HEK293 (cell line): ENCODE results near the gene GGA1.

ENCODE experiments used
- CTCF ChIA-PET: fragments of 350-600 bp; formaldehyde crosslinking; extraction: SDS; loops from one replicate; lab custom pipeline; 2021; ENCODE audit warnings: antibody characterized with exemption; lab: Yijun Ruan, JAX
- POLR2A ChIA-PET: fragments of 300-600 bp; formaldehyde crosslinking; extraction: SDS; loops from one replicate; lab custom pipeline; 2020; ENCODE audit warnings: antibody characterized with exemption, inconsistent platforms; lab: Yijun Ruan, JAX
- H3K27ac ChIP-seq: fragments of 200-500 bp; sonication (Bioruptor generic); 2 replicates; pipeline ENCODE4 v1.5.1; 2014; ENCODE audit warnings: low read depth, low read length, control low read depth, inconsistent platforms; ENCODE audit errors: extremely low read depth
- H3K36me3 ChIP-seq, 2 experiments: fragments of 200-500 bp in 1 of 2; sonication (Bioruptor generic) in 1 of 2; 1 replicate in 1 of 2; 2 replicates in 1 of 2; pipeline ENCODE4 v1.5.1; 2014 to 2017; ENCODE audit warnings: inconsistent platforms in 2 of 2, low read length in 2 of 2; ENCODE audit not compliant: control insufficient read depth in 2 of 2, insufficient read depth in 1 of 2
- H3K4me1 ChIP-seq: fragments of 200-500 bp; sonication (Bioruptor generic); 2 replicates; pipeline ENCODE4 v1.5.1; 2014; ENCODE audit warnings: mild to moderate bottlenecking, low read length, inconsistent platforms; ENCODE audit not compliant: control insufficient read depth, insufficient read depth
- H3K4me3 ChIP-seq: 2 replicates; pipeline ENCODE4 v1.5.1; 2011; ENCODE audit warnings: low read depth, mild to moderate bottlenecking, control low read depth, low read length, moderate library complexity
- H3K9me3 ChIP-seq: fragments of 200-500 bp; sonication (Bioruptor generic); 2 replicates; pipeline ENCODE4 v1.5.1; 2014; ENCODE audit warnings: low read depth, low read length, inconsistent platforms; ENCODE audit not compliant: control insufficient read depth, insufficient read depth
- GLIS1 ChIP-seq: fragments of 450-650 bp; formaldehyde crosslinking; IDR thresholded peaks from 2 replicates; pipeline ENCODE4 v1.5.1; 2016; ENCODE audit warnings: missing biosample characterization, missing genetic modification characterization
- GLIS2 ChIP-seq: fragments of 450-650 bp; formaldehyde crosslinking; IDR thresholded peaks from 2 replicates; pipeline ENCODE4 v1.5.1; 2016; ENCODE audit warnings: missing biosample characterization, missing genetic modification characterization
- KLF1 ChIP-seq: fragments of 450-650 bp; formaldehyde crosslinking; IDR thresholded peaks from 2 replicates; pipeline ENCODE4 v1.5.1; 2016; ENCODE audit warnings: missing biosample characterization, missing genetic modification characterization
- OVOL3 ChIP-seq: fragments of 450-650 bp; formaldehyde crosslinking; IDR thresholded peaks from 2 replicates; pipeline ENCODE4 v1.5.1; 2016; ENCODE audit warnings: missing biosample characterization, missing genetic modification characterization
- SP7 ChIP-seq: fragments of 450-650 bp; formaldehyde crosslinking; IDR thresholded peaks from 2 replicates; pipeline ENCODE4 v1.5.1; 2016; ENCODE audit warnings: missing biosample characterization, missing genetic modification characterization
- WT1 ChIP-seq: fragments of 450-650 bp; formaldehyde crosslinking; IDR thresholded peaks from 2 replicates; pipeline ENCODE4 v1.5.1; 2016; ENCODE audit warnings: missing biosample characterization, missing genetic modification characterization
- ZEB2 ChIP-seq: fragments of 450-650 bp; formaldehyde crosslinking; IDR thresholded peaks from 2 replicates; pipeline ENCODE4 v1.5.1; 2016; ENCODE audit warnings: missing biosample characterization, missing genetic modification characterization
- ZIC2 ChIP-seq: fragments of 450-650 bp; formaldehyde crosslinking; IDR thresholded peaks from 2 replicates; pipeline ENCODE4 v1.5.1; 2016; ENCODE audit warnings: missing biosample characterization, missing genetic modification characterization
- ZNF221 ChIP-seq: fragments of 450-650 bp; formaldehyde crosslinking; IDR thresholded peaks from 2 replicates; pipeline ENCODE4 v1.5.1; 2017; ENCODE audit warnings: missing biosample characterization, missing genetic modification characterization, borderline replicate concordance
- ZNF248 ChIP-seq: fragments of 450-650 bp; formaldehyde crosslinking; IDR thresholded peaks from 2 replicates; pipeline ENCODE4 v1.5.1; 2017; ENCODE audit warnings: missing biosample characterization, missing genetic modification characterization
- ZNF302 ChIP-seq: fragments of 450-650 bp; formaldehyde crosslinking; IDR thresholded peaks from 2 replicates; pipeline ENCODE4 v1.5.1; 2016; ENCODE audit warnings: missing biosample characterization, missing genetic modification characterization, low read depth
- ZNF341 ChIP-seq: fragments of 450-650 bp; formaldehyde crosslinking; IDR thresholded peaks from 2 replicates; pipeline ENCODE4; 2016; ENCODE audit warnings: low read depth, missing biosample characterization, missing genetic modification characterization
- ZNF76 ChIP-seq: fragments of 450-650 bp; formaldehyde crosslinking; IDR thresholded peaks from 2 replicates; pipeline ENCODE4; 2016; ENCODE audit warnings: low read depth, missing biosample characterization, missing genetic modification characterization, borderline replicate concordance
- ZXDB ChIP-seq: fragments of 450-650 bp; formaldehyde crosslinking; IDR thresholded peaks from 2 replicates; pipeline ENCODE4 v1.5.1; 2016; ENCODE audit warnings: missing biosample characterization, missing genetic modification characterization
- TF ChIP-seq, protein P1 (sequence below): fragments of 450-650 bp; formaldehyde crosslinking; IDR thresholded peaks from 2 replicates; pipeline ENCODE4 v1.5.1; 2016; ENCODE audit warnings: missing biosample characterization, missing genetic modification characterization
- TF ChIP-seq, protein P2 (sequence below): fragments of 450-650 bp; formaldehyde crosslinking; IDR thresholded peaks from 2 replicates; pipeline ENCODE4 v1.5.1; 2016; ENCODE audit warnings: missing biosample characterization, missing genetic modification characterization
- TF ChIP-seq, protein P3 (sequence below): fragments of 450-650 bp; formaldehyde crosslinking; IDR thresholded peaks from 2 replicates; pipeline ENCODE4 v1.5.1; 2017; ENCODE audit warnings: missing biosample characterization, missing genetic modification characterization
- TF ChIP-seq, protein P4 (sequence below): fragments of 450-650 bp; formaldehyde crosslinking; IDR thresholded peaks from 2 replicates; pipeline ENCODE4 v1.5.1; 2016; ENCODE audit warnings: missing biosample characterization, missing genetic modification characterization

The GGA1 gene

DNA sequence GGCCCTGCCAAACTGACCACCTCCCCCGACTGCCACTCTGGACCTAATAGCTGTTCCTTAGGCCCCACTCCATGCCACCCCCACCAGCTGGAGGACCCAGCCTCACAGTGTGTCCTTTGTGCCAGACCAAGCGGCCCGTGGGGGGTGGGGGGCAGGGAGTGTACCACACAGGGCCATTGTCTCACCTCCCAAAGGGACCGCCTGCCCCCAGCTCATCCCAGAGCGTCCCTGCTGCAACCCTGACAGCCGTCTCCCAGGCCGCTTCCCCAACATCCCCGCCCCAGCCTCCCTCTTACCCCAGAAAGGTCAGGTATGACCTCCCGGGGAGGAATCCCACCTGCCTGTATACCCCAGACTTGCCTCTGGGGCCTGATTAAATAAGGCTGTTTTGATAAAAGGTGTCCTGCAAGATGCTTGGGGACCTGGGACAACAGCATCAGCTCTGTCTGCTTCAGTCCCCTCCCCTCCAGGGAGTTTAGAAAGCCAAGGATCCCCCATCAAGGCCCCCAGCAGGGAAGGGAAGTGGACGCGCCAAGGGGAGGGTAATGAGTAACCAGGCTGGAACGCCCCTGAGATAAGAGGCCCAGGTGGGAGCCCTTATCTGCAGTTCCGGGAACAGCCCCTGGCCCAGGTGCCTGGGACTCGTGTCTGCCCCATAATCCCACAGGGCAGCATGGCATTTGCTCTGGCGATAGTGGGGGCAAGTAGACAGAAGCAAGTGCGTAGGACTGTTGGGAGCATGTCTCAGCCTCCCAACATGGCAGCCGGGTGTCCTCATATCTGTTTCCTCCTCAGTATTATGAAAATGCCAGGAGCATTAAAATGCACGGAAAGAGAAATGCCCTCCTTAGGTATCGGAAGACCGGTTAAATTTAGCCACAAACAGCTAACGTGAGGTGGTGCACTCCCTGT lies 39.4 kb upstream of the GGA1 start:
- POLR2A ChIA-PET, result interaction anchor here (0.6 to 3.0 kb wide), 13 partner anchors 7 to 39 kb away, joined by 3 to 22 read pairs (median 4); partner anchors contain the start of genes CDC42EP1, GGA1 and LGALS2
- H3K27ac ChIP-seq, result no peak overlapping the region
- no peaks in the 10 kb centered on the region for H3K9me3 ChIP-seq
- H3K36me3 ChIP-seq, result peaks cover 0 to 32% of the 10 kb centered on the region in 2 experiments; a peak in 2 of 3 replicates
- CTCF ChIA-PET, result interaction anchor here (0.7 to 10.7 kb wide), 8 partner anchors 8 to 252 kb away, joined by 3 to 608 read pairs (median 12); no protein-coding TSS in a partner anchor
- TF ChIP-seq ZNF76 (tag by site-specific recombination) (0 out of 2 replicates have a peak, but pooled peaks have one; percentile 35), ZEB2 (tag by site-specific recombination) (peak; percentile 61), GLIS1 (tag by site-specific recombination) (peak; percentile 99), OVOL3 (peak; percentile 35; the same call in 1 of the 2 replicates), ZNF341 (tag by site-specific recombination) (peak; percentile 56), ZNF221 (tag by site-specific recombination) (no peak), KLF1 (tag by site-specific recombination) (peak; percentile 30; the same call in 1 of the 2 replicates), GLIS2 (tag by site-specific recombination) (peak; percentile 72), SP7 (tag by site-specific recombination) (peak; percentile 56), ZNF302 (tag by site-specific recombination) (no peak), ZNF248 (tag by site-specific recombination) (no peak), ZIC2 (tag by site-specific recombination) (peak; percentile 92), WT1 (tag by site-specific recombination) (peak; percentile 50), ZXDB (tag by site-specific recombination) (peak; percentile 27; the same call in 1 of the 2 replicates)
- TF ChIP-seq, protein P1, sequence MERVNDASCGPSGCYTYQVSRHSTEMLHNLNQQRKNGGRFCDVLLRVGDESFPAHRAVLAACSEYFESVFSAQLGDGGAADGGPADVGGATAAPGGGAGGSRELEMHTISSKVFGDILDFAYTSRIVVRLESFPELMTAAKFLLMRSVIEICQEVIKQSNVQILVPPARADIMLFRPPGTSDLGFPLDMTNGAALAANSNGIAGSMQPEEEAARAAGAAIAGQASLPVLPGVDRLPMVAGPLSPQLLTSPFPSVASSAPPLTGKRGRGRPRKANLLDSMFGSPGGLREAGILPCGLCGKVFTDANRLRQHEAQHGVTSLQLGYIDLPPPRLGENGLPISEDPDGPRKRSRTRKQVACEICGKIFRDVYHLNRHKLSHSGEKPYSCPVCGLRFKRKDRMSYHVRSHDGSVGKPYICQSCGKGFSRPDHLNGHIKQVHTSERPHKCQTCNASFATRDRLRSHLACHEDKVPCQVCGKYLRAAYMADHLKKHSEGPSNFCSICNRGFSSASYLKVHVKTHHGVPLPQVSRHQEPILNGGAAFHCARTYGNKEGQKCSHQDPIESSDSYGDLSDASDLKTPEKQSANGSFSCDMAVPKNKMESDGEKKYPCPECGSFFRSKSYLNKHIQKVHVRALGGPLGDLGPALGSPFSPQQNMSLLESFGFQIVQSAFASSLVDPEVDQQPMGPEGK, result 0 out of 2 replicates have a peak, but pooled peaks have one; percentile 19
- TF ChIP-seq, protein P2, sequence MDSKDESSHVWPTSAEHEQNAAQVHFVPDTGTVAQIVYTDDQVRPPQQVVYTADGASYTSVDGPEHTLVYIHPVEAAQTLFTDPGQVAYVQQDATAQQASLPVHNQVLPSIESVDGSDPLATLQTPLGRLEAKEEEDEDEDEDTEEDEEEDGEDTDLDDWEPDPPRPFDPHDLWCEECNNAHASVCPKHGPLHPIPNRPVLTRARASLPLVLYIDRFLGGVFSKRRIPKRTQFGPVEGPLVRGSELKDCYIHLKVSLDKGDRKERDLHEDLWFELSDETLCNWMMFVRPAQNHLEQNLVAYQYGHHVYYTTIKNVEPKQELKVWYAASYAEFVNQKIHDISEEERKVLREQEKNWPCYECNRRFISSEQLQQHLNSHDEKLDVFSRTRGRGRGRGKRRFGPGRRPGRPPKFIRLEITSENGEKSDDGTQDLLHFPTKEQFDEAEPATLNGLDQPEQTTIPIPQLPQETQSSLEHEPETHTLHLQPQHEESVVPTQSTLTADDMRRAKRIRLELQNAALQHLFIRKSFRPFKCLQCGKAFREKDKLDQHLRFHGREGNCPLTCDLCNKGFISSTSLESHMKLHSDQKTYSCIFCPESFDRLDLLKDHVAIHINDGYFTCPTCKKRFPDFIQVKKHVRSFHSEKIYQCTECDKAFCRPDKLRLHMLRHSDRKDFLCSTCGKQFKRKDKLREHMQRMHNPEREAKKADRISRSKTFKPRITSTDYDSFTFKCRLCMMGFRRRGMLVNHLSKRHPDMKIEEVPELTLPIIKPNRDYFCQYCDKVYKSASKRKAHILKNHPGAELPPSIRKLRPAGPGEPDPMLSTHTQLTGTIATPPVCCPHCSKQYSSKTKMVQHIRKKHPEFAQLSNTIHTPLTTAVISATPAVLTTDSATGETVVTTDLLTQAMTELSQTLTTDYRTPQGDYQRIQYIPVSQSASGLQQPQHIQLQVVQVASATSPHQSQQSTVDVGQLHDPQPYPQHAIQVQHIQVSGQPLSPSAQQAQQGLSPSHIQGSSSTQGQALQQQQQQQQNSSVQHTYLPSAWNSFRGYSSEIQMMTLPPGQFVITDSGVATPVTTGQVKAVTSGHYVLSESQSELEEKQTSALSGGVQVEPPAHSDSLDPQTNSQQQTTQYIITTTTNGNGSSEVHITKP (tag by site-specific recombination), result peak; percentile 75
- TF ChIP-seq, protein P3, sequence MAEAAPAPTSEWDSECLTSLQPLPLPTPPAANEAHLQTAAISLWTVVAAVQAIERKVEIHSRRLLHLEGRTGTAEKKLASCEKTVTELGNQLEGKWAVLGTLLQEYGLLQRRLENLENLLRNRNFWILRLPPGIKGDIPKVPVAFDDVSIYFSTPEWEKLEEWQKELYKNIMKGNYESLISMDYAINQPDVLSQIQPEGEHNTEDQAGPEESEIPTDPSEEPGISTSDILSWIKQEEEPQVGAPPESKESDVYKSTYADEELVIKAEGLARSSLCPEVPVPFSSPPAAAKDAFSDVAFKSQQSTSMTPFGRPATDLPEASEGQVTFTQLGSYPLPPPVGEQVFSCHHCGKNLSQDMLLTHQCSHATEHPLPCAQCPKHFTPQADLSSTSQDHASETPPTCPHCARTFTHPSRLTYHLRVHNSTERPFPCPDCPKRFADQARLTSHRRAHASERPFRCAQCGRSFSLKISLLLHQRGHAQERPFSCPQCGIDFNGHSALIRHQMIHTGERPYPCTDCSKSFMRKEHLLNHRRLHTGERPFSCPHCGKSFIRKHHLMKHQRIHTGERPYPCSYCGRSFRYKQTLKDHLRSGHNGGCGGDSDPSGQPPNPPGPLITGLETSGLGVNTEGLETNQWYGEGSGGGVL (tag by site-specific recombination), result peak; percentile 68
- TF ChIP-seq, protein P4, sequence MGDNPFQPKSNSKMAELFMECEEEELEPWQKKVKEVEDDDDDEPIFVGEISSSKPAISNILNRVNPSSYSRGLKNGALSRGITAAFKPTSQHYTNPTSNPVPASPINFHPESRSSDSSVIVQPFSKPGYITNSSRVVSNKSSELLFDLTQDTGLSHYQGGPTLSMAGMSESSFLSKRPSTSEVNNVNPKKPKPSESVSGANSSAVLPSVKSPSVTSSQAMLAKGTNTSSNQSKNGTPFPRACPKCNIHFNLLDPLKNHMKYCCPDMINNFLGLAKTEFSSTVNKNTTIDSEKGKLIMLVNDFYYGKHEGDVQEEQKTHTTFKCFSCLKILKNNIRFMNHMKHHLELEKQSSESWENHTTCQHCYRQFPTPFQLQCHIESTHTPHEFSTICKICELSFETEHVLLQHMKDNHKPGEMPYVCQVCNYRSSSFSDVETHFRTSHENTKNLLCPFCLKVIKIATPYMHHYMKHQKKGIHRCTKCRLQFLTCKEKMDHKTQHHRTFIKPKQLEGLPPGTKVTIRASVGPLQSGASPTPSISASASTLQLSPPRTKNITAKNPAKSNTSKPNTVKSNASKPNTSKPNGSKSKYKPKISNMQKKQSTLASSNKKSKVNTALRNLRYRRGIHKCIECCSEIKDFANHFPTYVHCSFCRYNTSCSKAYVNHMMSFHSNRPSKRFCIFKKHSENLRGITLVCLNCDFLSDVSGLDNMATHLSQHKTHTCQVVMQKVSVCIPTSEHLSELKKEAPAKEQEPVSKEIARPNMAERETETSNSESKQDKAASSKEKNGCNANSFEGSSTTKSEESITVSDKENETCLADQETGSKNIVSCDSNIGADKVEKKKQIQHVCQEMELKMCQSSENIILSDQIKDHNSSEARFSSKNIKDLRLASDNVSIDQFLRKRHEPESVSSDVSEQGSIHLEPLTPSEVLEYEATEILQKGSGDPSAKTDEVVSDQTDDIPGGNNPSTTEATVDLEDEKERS (tag by site-specific recombination), result no peak
- TF ChIP-seq, all 188 proteins: peak for 14
- Histone ChIP-seq H3K4me1 (peaks cover 5% of the 10 kb centered on the region; the same call in 1 of the 2 replicates), H3K4me3 (no peak overlapping the region)
